Gastrocnemius medialis (tissue), 4 donors: ENCODE results near the gene PTCSC3.

Experiments
- CTCF ChIP-seq, 5 experiments: fragments of 450-650 bp in 3 of 5; fragments of 200-600 bp in 2 of 5; sonication (generic) in 2 of 5; IDR thresholded peaks in 4 of 5; conservative IDR thresholded peaks in 1 of 5; 1 replicate in 4 of 5; 2 replicates in 1 of 5; pipeline ENCODE4 v1.5.1; 2016 to 2019; ENCODE audit warnings: antibody characterized with exemption in 5 of 5, mild to moderate bottlenecking in 3 of 5, moderate library complexity in 3 of 5
- POLR2A ChIP-seq, 2 donors: fragments of 450-650 bp; IDR thresholded peaks; one replicate each; pipeline ENCODE4 v1.6.1; 2017; ENCODE audit warnings: antibody characterized with exemption in 2 of 2, mild to moderate bottlenecking in 2 of 2, moderate library complexity in 2 of 2

DNA sequence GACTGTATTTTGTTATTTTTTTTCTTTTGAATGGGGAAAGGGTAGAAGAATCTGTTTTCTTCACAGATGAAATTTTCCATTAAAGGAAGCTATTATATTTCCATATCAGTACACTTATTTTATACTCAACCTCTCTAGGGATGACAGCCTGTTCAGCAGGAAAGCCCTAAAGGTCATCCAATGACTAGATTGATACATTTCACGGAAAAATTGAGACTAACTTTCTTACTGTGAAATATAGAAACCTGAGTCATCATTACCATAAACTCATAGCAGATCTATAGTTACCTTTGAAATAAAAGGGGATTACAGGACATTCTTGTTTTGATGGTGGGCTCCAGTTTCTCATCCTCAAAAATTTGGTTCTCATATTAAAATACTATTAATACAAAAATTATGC is 36.1 kb upstream of the PTCSC3 start:
- no peak for TF ChIP-seq CTCF (IDR thresholded peaks at IDR 0.05 in 4 of 5, conservative IDR thresholded peaks at IDR 0.05 in 1 of 5)
- no peak for TF ChIP-seq POLR2A (IDR thresholded peaks at IDR 0.05)
